H9 (cell line): ENCODE results near the gene FUT2. TPM values are rescaled to one million over a fixed set of nuclear protein-coding genes. Genes with fewer than 3 reads are reported as not detected.

ENCODE experiments used
- DNase-seq: peaks from one replicate; pipeline ENCODE4 v3.0.0-alpha.2; 2017
- H2AFZ ChIP-seq: one replicate; pipeline ENCODE4 v1.6.1; 2013; ENCODE audit warnings: mild to moderate bottlenecking, low read length, control low read depth, moderate library complexity
- H2AK5ac ChIP-seq: 2 replicates; pipeline ENCODE4 v1.6.1; 2013; ENCODE audit warnings: low read length, control low read depth, mixed read lengths; ENCODE audit not compliant: insufficient read length
- H2BK120ac ChIP-seq: one replicate; pipeline ENCODE4 v1.6.1; 2013; ENCODE audit warnings: low read depth, mild to moderate bottlenecking, low read length, control low read depth, inconsistent platforms; ENCODE audit not compliant: poor library complexity, severe bottlenecking
- H2BK12ac ChIP-seq: 2 replicates; pipeline ENCODE4 v1.6.1; 2013; ENCODE audit warnings: low read length, control low read depth, mixed read lengths, low read depth; ENCODE audit not compliant: insufficient read length
- H2BK15ac ChIP-seq: 2 replicates; pipeline ENCODE4 v1.6.1; 2013; ENCODE audit warnings: low read depth, low read length, control low read depth
- H2BK20ac ChIP-seq: one replicate; pipeline ENCODE4 v1.6.1; 2013; ENCODE audit warnings: low read depth, mild to moderate bottlenecking, low read length, control low read depth, inconsistent platforms; ENCODE audit not compliant: poor library complexity, severe bottlenecking
- H2BK5ac ChIP-seq: 2 replicates; pipeline ENCODE4 v1.6.1; 2013; ENCODE audit warnings: low read length, control low read depth, mixed read lengths; ENCODE audit not compliant: insufficient read length
- H3K14ac ChIP-seq: 2 replicates; pipeline ENCODE4 v1.6.1; 2013; ENCODE audit warnings: low read length, control low read depth; ENCODE audit not compliant: insufficient read depth
- H3K18ac ChIP-seq: 2 replicates; pipeline ENCODE4 v1.6.1; 2013; ENCODE audit warnings: low read depth, mild to moderate bottlenecking, mixed read lengths, low read length, control low read depth; ENCODE audit not compliant: insufficient read length
- H3K23ac ChIP-seq: 2 replicates; pipeline ENCODE4 v1.6.1; 2013; ENCODE audit warnings: low read length, control low read depth, mixed read lengths, low read depth; ENCODE audit not compliant: insufficient read length
- H3K23me2 ChIP-seq: 2 replicates; pipeline ENCODE4 v1.6.1; 2013; ENCODE audit warnings: low read depth, mild to moderate bottlenecking, mixed read lengths, low read length, control low read depth; ENCODE audit not compliant: insufficient read length, poor library complexity, severe bottlenecking
- H3K27ac ChIP-seq: 2 replicates; pipeline ENCODE4 v1.5.1; 2013; ENCODE audit warnings: low read length, control low read depth, mixed read lengths, low read depth; ENCODE audit not compliant: insufficient read length
- H3K27me3 ChIP-seq: 2 replicates; pipeline ENCODE4 v1.6.1; 2013; ENCODE audit warnings: low read length, control low read depth, inconsistent platforms; ENCODE audit not compliant: insufficient read depth
- H3K4ac ChIP-seq: 2 replicates; pipeline ENCODE4 v1.6.1; 2013; ENCODE audit warnings: low read depth, mild to moderate bottlenecking, control low read depth, inconsistent platforms, low read length, moderate library complexity
- H3K4me1 ChIP-seq: 2 replicates; pipeline ENCODE4 v1.6.1; 2013; ENCODE audit warnings: low read length, control low read depth, inconsistent platforms; ENCODE audit not compliant: insufficient read depth
- H3K4me2 ChIP-seq: 2 replicates; pipeline ENCODE4 v1.6.1; 2013; ENCODE audit warnings: low read length, control low read depth, mixed read lengths; ENCODE audit not compliant: insufficient read length, insufficient read depth
- H3K56ac ChIP-seq: 2 replicates; pipeline ENCODE4 v1.6.1; 2013; ENCODE audit warnings: low read depth, mild to moderate bottlenecking, mixed read lengths, low read length, control low read depth; ENCODE audit not compliant: insufficient read length
- H3K79me1 ChIP-seq: 2 replicates; pipeline ENCODE4 v1.6.1; 2013; ENCODE audit warnings: low read depth, mild to moderate bottlenecking, moderate library complexity, low read length, control low read depth, inconsistent platforms; ENCODE audit not compliant: insufficient read depth, poor library complexity, severe bottlenecking
- H3K79me2 ChIP-seq: 2 replicates; pipeline ENCODE4 v1.6.1; 2013; ENCODE audit warnings: low read length, control low read depth, inconsistent platforms; ENCODE audit not compliant: insufficient read depth
- H3K9ac ChIP-seq: 2 replicates; pipeline ENCODE4 v1.6.1; 2013; ENCODE audit warnings: low read length, control low read depth, mixed read lengths; ENCODE audit not compliant: insufficient read length; ENCODE audit errors: extremely low read depth
- H3K9me3 ChIP-seq: one replicate; pipeline ENCODE4 v1.6.1; 2013; ENCODE audit warnings: low read depth, low read length, inconsistent platforms; ENCODE audit not compliant: control insufficient read depth
- H3T11ph ChIP-seq: one replicate; pipeline ENCODE4 v1.6.1; 2013; ENCODE audit warnings: mild to moderate bottlenecking, low read length, control low read depth, inconsistent platforms
- H4K20me1 ChIP-seq: one replicate; pipeline ENCODE4 v1.6.1; 2013; ENCODE audit not compliant: control insufficient read depth, insufficient read length, insufficient read depth
- H4K5ac ChIP-seq: 2 replicates; pipeline ENCODE4 v1.6.1; 2013; ENCODE audit warnings: low read depth, mild to moderate bottlenecking, mixed read lengths, low read length, control low read depth; ENCODE audit not compliant: insufficient read length
- H4K8ac ChIP-seq: replicated peaks from 2 replicates; pipeline ENCODE4 v1.6.1; 2013; ENCODE audit warnings: low read length, control low read depth, mixed read lengths, low read depth; ENCODE audit not compliant: insufficient read length
- H4K91ac ChIP-seq: 2 replicates; pipeline ENCODE4 v1.6.1; 2013; ENCODE audit warnings: low read depth, mild to moderate bottlenecking, moderate library complexity, mixed read lengths, low read length, control low read depth; ENCODE audit not compliant: insufficient read length
- H3K27ac Mint-ChIP-seq, 3 experiments: 2 replicates in 2 of 3; 3 replicates in 1 of 3; pipeline ENCODE4 v1.8.0; 2020 to 2021; ENCODE audit warnings: mixed read lengths in 3 of 3, mild to moderate bottlenecking in 1 of 3, moderate library complexity in 1 of 3
- H3K27me3 Mint-ChIP-seq: 2 replicates; pipeline ENCODE4 v1.8.0; 2021; ENCODE audit warnings: low read depth, mild to moderate bottlenecking, moderate library complexity, mixed read lengths
- H3K36me3 Mint-ChIP-seq, 3 experiments: 2 replicates in 2 of 3; 3 replicates in 1 of 3; pipeline ENCODE4 v1.8.0; 2020 to 2021; ENCODE audit warnings: low read depth in 3 of 3, mixed read lengths in 3 of 3; ENCODE audit not compliant: insufficient read depth in 1 of 3
- H3K4me1 Mint-ChIP-seq, 2 experiments: 2 replicates each; pipeline ENCODE4 v1.8.0; 2020; ENCODE audit warnings: mixed read lengths in 2 of 2
- H3K4me3 Mint-ChIP-seq, 2 experiments: 2 replicates in 1 of 2; 3 replicates in 1 of 2; pipeline ENCODE4 v1.8.0; 2020 to 2021; ENCODE audit warnings: mild to moderate bottlenecking in 2 of 2, mixed read lengths in 2 of 2, moderate library complexity in 1 of 2
- H3K9me3 Mint-ChIP-seq, 2 experiments: 2 replicates in 1 of 2; 3 replicates in 1 of 2; pipeline ENCODE4 v1.8.0; 2020; ENCODE audit warnings: mild to moderate bottlenecking in 2 of 2, mixed read lengths in 2 of 2, moderate library complexity in 1 of 2
- whole genome bisulfite sequencing: extraction: QIAGEN DNeasy Blood & Tissue Kit; methylation state at CpG from one replicate; pipeline ENCODE4 v1.1.7; 2013; ENCODE audit warnings: missing lambda C conversion rate, low lambda C conversion rate, mixed read lengths; ENCODE audit not compliant: insufficient read length; ENCODE audit errors: extremely low coverage; 5-methylcytosine and 5-hydroxymethylcytosine counted together
- total RNA-seq: library from RNA; stranded (reverse); gene quantifications from 2 replicates; pipeline ENCODE4 v1.2.1, GENCODE V29; 2021
- TF ChIP-seq, protein P1 (sequence below): fragments of 200-600 bp; sonication (generic); conservative IDR thresholded peaks from 3 replicates; pipeline ENCODE4 v1.8.0; 2021; ENCODE audit warnings: antibody characterized with exemption, mild to moderate bottlenecking

Gene FUT2
- total RNA-seq, 1 experiment from 2014 or later, result 11.4 TPM

DNA sequence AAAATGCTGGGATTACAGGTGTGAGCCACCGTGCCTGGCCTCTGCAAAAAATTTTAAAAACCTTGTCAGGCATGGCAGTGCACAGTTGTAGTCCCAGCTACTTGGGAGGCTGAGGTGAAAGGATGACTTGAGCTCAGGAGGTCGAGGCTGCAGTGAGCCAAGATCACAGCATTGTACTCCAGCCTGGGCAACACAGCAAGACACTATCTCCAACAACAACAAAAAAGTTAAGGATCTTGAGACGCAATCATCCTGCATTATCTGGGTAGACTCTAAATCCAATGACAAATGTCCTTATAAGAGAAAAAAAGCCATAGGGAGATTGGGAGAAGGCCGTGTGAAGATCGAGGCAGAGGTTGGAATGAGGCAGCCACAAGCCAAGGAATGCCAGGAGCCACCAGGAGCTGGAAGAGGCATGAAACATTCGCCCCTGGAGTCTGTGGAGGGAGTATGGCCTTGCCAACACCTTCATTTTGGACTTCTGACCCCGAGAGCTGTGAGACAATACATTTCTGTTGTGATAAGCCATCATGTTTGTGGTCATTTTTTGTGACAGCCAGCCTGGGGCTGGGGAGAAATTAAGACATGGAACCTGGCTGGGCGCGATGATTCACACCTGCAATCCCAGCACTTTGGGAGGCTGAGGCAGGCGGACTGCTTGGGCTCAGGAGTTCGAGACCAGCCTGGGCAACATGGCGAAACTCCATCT, 44.6 kb upstream of the FUT2 start:
- Histone ChIP-seq H4K91ac (no peak overlapping the region), H3K79me1 (no peaks in the 10 kb centered on the region), H3K4me1 (no peaks in the 10 kb centered on the region), H4K8ac (no peak overlapping the region), H2BK15ac (peak overlapping the region; percentile 12; the same call in 1 of the 2 replicates), H2BK120ac (no peak overlapping the region), H3K23me2 (peaks cover under 1% of the 10 kb centered on the region), H3K4ac (no peak overlapping the region), H2BK20ac (no peak overlapping the region), H3K18ac (no peak overlapping the region), H3K79me2 (no peaks in the 10 kb centered on the region), H3K56ac (no peak overlapping the region), H3K4me2 (no peak overlapping the region), H4K5ac (no peak overlapping the region), H3K27ac (no peak overlapping the region), H3T11ph (no peak overlapping the region), H3K9ac (no peak overlapping the region), H2BK12ac (no peak overlapping the region), H3K9me3 (no peaks in the 10 kb centered on the region), H2AK5ac (no peak overlapping the region), H4K20me1 (no peaks in the 10 kb centered on the region), H3K23ac (no peak overlapping the region), H3K27me3 (no peaks in the 10 kb centered on the region), H2BK5ac (no peak overlapping the region), H2AFZ (no peak overlapping the region), H3K14ac (no peak overlapping the region)
- Mint-ChIP-seq H3K27ac (no peak overlapping the region), H3K36me3 (peaks cover 0 to 5% (median 0%) of the 10 kb centered on the region in 3 experiments; a peak in 2 of 7 replicates), H3K4me1 (peaks cover 14 to 15% of the 10 kb centered on the region in 2 experiments), H3K27me3 (peaks cover 5% of the 10 kb centered on the region), H3K4me3 (no peak overlapping the region), H3K9me3 (peaks cover 0 to 4% of the 10 kb centered on the region in 2 experiments; a peak in 2 of 5 replicates)
- TF ChIP-seq, protein P1, sequence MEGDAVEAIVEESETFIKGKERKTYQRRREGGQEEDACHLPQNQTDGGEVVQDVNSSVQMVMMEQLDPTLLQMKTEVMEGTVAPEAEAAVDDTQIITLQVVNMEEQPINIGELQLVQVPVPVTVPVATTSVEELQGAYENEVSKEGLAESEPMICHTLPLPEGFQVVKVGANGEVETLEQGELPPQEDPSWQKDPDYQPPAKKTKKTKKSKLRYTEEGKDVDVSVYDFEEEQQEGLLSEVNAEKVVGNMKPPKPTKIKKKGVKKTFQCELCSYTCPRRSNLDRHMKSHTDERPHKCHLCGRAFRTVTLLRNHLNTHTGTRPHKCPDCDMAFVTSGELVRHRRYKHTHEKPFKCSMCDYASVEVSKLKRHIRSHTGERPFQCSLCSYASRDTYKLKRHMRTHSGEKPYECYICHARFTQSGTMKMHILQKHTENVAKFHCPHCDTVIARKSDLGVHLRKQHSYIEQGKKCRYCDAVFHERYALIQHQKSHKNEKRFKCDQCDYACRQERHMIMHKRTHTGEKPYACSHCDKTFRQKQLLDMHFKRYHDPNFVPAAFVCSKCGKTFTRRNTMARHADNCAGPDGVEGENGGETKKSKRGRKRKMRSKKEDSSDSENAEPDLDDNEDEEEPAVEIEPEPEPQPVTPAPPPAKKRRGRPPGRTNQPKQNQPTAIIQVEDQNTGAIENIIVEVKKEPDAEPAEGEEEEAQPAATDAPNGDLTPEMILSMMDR, result no peak
- no CpG with 5 or more reads among the region's 12 CpGs for WGBS
- no peak for DNase-seq
